NCI-H748 (cell line): ENCODE measurements around the gene CMTM7.

Experiments used
- DNase-seq: peaks from one replicate; lab custom pipeline; 2025; ENCODE audit not compliant: unreplicated experiment; lab: John Stamatoyannopoulos, UW

Gene CMTM7

DNA sequence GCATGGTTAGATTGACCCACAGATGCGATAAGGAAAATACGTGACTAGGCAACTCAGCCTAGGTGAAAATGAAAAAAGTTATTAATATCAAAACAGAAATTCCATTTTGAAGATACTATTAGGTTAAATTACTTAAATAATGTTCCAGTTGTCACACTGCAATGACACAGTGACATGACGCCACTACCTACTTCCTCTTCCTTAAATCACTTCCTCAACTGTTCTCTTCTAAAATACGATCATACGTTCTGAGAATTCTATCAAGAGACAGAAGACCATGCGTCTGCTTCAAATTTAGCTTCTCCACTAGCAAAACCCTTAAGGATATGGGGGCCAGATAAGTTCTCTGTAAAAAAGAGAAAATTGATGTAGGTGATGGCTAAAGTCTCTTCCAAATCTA lies 92.8 kb downstream of the CMTM7 start:
- no peak for DNase-seq

DNA sequence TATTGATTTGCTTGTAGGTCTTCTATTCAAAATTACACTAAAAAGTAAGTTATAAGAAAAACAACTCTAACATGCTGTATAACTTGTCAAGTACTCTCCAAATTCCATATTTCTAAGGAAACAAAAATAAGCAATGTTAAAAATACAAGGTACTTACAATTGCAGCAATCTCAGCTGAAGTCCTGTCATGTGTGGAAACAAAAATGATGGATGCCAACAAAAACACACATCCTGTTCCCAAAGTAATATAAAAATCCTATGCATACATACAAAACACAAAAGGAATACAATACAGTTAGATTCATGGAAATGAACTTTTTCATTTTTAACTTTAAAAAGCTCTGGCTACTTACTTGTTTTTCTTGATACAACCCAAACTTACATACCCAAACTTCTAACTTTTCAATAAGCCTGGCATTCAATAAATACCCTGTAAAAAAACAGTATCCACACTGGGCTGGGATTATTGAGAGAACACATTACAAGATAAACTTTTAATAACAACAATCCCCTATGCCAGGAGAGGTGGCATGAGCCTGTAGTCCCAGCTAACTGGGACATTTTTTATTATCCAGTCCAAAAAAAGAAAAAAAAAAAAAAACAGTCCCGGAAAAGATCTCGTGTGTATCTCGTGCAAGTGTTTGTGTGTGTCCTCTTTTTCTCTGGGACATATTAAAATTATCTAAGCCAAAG lies 96.3 kb downstream of the CMTM7 start:
- no peak for DNase-seq

DNA sequence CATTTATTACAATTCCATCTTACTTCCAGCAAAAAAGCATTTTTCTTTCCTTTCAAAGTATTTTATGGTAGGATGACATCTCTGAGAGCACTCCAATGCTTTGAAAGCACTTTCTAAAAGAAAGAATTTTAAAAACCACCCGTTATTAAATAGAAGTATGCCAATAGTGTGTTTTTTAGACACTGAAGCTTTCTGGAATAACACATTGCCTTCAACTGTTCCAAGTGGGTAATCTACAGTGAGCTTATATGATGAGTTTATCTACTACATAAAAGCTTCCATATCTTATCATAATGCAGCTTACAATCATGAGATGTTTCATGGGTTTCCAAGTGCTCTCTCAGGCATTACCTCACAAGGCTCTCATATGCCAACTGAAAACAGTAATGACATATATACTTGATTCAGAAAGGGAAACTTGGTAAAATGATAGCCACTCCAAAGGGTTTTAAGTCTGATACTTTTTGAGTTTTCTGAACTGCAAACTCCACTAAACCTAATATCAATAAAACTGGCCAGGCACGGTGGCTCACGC lies 96.9 kb downstream of the CMTM7 start:
- no peak for DNase-seq

DNA sequence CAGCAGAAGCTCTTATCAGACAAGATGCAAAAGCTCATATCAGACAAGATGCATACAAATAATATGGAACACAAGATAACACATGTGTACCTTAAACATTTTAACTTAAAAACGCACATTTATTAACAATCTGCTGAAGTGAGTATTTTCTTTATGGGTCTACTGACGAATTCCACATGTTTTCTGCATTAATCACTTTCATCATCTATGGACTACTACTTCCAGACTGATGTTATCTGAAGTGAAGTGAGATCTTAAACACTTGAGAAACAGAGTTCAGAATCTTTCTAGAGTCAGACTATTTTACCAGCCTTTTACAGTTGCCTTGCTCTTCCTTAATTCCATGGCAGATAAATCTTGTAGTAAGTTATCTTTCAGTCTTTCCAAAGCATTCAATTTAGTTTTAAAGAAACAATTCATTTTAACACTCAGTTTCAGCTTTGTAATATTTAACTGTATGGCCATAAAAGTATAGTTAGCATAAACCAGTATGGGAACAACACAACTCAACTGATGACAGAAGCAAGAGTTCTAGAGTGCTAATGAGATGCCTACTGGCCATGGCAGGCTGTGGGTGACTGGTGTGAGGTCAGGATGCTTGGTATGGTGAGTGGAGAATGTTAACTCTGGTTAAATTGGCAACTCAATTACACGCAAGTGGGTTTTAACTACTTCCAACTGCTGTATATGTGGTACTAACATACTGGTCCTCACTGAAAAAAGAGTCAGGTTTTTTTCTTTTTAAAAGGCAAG lies 101.2 kb downstream of the CMTM7 start:
- DNase-seq, result no peak

DNA sequence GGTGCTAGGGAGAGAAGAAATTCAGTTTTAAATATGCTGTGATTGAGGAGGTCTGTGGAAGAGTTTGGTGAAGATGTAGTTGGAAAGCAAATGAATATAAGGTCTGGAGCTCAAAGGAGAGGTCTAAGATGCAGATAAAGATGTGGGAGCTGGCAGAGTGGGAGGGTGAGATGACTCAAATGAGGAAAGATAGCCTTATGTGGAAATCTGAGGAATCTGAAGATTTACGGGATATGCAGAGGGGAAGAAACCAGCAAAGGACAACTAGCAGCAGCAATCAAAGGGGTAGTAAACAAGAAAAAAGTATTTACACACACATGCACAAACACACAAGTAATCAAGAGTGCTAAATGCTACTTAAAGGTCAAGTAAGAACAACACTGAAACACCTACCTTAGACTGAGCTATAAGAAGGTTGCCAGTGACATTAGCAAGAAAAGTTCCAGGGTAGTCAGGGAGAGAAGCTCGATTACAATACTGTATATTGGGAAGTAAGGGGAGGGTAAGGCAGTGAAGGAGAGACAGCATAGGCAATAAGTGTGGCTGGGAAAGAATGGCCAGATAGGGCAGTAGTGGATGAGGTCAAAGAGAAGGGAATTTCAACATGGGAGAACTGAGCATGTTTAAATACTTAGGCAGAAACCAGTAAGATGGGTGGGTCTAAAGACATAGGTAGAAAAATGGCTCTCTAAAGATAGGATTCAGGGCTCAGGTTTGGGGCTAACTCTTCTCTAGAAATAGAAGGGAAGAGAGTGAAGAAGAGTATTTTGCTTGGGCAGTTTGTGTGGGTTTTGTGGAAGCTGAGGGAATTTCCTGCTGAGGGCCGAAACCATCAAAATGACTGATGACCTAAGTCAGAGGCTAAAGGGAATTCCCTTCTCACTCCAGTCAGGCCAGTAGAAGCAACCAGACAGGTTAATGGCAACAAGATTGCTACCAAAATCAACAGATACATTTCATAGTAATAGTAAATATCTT lies 102.1 kb downstream of the CMTM7 start:
- no peak for DNase-seq

DNA sequence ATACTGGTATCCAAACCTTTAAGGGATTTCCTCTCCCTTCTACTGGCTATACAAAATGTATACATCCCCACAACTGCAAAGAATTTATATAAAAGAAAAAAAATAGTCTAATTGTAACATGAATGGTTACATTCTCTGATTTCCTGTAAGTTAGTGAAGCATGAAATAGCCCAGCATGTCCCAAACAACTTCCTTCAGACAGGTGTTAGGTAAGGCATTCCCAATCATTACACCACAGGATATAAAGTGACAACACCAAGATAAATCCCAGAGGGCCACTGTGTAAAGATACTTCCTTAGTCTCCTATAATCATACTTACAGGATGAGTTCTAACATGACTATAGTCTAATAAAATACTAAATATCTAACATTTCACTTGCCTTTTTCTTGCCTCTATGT lies 103.4 kb downstream of the CMTM7 start:
- peak; percentile 47 for DNase-seq

DNA sequence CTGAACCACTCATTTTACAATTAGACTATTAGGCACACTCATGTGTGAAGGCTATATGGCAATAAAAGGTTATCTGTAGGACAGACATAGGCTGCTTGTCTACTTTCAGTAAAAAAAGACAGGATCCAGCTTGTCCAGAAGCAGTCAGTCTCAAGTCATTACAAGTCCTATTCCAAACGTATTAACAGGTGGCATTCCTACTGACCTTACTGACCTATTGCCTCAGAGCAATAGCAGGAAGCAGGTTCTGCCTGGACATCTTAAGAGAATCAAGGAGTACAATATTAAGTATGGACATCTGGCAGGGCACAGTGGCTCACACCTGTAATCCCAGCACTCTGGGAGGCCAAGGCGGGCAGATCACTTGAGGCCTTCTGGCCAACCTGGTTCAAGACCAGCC lies 104.0 kb downstream of the CMTM7 start:
- no peak for DNase-seq

DNA sequence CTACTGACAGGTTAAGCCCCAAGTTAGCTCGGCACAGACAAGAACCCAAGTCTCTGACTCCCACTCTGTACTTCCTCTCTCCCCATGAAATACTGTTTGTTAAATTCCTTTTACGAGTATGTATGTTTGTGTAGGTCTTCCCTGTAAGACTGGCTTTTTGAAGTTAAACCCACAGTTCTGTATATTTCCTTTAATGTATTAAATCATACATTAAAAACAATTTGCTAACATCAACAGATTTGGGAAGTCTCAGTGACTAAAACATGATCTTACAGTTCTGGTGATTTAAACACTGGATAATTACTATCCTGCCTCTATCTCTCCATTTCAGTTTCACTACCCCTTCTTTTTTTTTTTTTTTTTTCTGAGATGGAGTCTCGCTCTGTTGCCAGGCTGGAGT lies 106.6 kb downstream of the CMTM7 start:
- DNase-seq, result no peak

DNA sequence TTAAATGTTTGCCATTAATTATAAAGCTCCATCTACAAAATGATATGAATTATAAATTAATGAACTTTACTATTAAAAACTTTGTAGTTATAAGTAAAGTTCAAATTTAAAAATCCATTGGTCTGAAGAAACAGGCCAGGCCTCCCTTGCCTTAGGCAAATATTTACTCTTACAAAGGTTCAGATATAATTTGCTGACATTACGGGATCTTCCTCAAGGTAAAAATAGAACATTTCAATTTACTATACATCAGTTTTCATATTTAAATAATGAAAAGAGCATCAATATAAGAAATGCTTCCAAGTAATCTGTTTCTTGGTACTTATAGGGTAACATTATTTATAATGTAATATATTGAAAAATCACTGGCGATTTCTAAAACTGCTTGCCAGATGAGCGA lies 107.3 kb downstream of the CMTM7 start:
- no peak for DNase-seq

DNA sequence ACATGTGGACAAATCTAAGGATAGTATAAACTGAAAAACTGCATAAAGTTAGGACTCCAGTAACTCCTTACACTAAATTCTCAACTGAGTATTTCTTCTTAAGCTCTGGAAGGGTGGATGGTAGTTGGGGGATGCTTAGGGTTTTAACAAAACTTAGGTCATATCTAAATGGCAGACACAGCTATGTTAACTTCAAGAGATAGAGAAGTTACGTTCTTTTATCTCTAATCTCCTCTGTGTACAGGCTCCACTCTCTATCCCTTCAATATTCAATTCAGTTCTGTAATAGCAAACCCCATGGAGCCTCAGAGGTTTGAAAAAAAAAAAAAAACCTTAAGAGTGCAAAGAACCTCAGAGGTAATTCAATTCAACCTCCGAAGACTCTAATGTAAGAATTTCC lies 107.9 kb downstream of the CMTM7 start:
- DNase-seq, result no peak

DNA sequence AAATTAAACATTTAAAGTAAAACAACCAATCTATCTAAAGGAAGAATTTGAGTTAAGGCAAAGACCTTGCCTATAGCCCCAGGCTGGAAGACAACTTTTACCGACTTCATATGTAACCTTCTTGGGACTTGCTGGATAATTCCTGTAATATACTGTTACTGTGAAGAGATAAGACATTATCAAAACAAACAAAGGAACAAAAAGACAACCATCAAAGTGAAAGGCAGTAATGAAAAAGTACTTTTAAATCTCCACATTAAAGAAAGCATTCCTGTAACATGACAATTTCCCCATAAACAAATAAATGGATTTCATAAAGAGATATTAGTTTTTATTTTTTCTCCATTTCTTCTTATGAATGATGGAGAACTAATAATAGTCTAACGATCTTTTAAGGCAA lies 108.6 kb downstream of the CMTM7 start:
- no peak for DNase-seq

DNA sequence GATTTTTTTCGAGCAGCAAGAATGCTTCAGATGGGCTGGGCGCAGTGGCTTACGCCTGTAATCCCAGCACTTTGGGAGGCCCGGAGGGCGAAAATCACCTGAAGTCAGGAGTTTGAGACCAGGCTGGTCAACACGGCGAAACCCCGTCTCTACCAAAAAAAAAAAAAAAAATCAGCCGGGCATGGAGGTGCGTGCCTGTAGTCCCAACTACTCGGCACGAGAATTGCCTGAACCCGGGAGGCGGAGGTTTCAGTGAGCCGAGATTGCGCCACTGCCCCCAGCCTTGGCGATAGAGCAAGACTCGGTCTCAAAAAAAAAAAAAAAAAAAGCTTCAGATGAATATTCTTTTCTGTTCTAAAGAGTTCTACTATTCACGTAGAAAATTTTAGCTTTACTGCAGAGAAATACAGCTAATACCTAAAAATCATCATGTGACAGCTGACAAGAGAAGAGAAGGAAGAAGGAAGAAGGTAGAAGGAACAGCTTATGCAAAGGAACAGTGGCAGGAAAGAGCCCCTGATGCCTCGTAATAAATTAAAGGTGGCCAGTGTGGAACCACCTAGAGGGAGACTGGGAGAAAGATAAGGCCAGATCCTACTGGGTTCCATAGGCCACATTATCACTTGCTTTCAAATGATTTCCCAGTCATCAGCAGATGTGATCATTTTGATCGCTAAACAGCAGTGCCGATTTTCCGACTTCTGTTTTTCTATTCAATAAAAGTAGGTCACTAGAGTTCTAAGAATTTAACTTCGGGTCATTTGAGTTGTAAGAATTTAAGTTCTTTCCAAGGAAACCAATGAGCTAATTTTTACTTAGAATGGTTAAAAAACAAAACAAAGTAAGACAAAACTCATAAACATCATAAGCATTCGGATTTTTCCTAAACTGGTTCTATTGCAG lies 109.5 kb downstream of the CMTM7 start:
- no peak for DNase-seq

DNA sequence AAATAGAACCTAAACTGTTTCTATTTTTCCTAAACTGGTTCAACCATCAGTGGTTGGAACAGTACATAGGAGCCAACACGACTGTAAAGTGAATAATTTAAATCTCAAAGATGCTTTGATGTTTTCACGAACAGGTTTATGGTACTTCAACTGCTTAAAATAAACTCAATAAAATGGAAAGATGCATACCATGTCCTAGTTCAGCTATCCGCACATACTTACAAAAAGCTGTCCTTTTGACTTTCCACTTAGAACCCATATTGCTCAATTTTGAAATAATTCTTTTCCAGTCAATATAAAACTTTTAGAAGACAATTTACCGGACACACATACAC lies 110.1 kb downstream of the CMTM7 start:
- no peak for DNase-seq

DNA sequence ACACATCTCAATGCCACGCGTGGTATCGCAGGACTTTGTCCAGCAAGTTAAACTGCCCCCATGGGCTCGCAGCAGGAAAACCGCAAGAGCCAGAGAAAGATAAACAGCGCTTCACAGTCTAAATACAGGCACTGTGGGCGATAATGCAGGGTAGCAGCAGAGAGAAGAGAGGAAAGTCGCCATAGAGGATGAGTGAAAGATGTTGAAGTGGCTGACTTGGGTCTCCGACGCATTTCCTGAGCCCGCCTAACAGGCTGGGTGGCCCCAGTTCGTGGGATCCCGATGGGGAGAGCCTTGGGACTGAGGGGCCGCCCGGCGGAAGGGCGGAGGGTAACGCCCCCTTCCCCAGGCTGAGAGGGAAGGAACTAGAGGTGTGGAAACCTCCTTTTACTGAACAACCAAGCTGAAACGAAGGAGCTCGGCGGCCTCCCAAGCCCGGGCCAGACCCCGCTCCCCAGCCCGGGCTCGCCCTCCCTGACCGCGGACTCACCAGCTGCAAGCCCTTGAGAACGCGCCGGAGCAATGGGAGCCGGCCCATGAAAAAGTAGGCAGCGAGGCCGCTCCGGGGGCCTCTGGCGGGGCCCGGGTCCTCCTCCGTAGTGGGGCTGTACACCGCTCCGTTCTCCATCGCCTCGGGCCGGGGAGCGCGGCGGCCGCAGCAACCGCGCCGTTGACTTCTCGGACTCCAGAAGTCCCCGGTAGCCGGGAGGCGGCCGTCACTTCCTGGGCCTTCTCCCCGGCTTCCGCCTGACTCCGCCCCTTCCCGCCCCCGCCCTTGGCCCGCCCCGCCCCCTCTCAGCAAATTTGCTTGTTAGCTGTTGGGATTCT lies 110.7 kb downstream of the CMTM7 start, which contains the start of gene CMTM6:
Gene CMTM6, minus strand, starts transcription at position 735 of the 828 bp plus-strand sequence. Its CDS starts 107 bp downstream, at position 628.
- peak; percentile 83 for DNase-seq

DNA sequence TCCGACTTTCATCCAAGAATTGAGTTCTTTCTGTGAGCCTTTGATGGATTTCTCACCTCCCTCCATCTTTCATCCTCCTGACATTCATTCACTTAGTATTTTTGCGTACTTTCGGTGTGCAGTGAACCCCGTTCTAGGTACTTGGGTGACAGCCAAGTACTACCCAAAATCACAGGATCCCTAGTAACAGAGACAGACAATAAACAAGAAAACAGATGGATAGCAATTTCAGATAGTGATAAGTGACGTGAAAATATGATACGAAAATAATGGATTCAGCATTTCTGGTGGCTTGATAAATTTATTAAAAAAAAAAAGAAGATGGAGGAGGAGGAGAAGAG lies 111.3 kb downstream of the CMTM7 start:
- DNase-seq, result no peak
